SIG-M5 (cell line): ENCODE measurements around the gene SLC9A9.
"Not testable (repeated sequence)": the region's sequence is repeated elsewhere in the genome, so short reads cannot be mapped to it uniquely, and the experiment has no call there.

Experiments used
- DNase-seq: peaks from one replicate; lab custom pipeline; 2025; lab: John Stamatoyannopoulos, UW

Gene SLC9A9

DNA sequence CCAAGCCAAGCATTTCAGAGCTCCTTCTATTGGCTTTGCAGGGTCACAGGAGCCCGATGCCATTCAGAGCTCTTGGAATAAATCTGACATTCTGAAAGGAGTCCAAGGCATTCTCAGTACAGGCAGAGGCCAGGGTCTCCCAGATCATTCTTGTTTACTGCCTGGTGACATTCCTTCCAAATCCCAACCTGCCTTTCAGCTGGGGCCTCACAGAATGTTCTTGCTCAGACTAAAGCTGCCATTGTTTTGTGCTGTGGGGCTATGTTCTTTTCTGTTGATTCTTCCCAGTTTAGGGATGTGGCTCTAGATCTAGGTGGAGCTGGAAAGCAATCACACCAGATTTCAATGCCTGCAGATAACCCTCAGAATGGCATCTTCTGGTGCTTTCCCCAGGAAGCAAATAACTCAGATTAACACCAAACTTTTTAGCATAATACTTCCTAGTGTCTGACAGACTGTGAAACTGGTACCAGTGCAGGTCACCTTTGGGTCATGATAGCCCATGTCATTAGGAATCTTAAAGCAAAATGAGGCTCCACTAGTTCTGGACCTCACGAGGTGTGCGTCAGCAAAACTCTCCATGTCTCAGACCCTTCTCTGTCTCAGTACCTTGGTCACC is 561.8 kb downstream of the SLC9A9 start:
- no peak for DNase-seq

DNA sequence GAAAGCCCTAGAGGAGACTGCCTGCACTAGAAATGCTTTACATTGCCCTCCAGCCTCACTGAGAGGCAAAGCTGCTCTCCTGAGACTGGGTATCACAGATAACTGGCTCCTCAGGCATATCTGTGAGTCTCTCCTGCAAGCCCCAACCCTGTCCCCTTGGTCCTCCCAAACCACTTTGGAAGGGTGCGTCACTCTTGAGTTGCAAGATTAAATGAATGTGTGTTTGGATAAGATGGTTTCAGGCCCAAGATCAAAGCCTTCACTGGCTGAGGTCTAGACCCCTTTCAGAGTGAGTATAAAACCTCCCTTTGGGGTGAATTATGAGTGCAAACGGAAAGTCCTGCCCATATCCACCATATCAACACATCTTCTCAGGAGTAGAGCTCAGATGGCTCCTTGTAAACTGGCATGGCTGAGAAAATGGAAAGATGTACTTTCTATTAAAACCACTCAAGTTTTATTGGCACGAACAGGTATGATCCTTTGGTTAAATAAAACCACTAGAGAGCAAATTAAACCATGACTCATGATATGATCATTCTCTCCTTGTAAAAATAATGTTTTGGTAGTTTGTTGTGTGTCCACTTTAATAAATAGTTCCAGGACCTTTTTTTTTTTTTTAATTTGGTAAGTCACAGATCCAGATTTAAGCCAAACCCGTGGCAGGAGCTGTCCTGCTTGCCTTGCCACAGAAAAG is 564.7 kb downstream of the SLC9A9 start:
- no peak for DNase-seq

DNA sequence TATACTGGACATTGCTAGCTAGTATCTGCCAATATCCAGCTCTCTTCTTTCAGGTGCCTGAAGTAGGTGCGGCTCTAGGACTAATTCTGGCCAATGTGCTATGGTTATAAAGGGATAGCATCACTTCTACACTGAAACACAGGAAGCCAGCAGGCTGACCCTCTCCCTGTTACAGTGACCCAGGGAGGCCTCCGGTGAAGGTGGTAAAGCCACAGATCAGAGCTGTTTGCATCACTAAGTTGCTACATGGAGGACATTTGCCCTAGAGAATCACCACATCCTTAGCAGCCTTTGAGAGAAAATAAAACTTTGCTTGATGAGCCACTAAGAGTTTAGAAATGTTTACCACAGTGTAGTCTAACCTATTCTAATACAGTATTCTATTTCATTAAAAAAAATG is 567.3 kb downstream of the SLC9A9 start:
- no peak for DNase-seq

DNA sequence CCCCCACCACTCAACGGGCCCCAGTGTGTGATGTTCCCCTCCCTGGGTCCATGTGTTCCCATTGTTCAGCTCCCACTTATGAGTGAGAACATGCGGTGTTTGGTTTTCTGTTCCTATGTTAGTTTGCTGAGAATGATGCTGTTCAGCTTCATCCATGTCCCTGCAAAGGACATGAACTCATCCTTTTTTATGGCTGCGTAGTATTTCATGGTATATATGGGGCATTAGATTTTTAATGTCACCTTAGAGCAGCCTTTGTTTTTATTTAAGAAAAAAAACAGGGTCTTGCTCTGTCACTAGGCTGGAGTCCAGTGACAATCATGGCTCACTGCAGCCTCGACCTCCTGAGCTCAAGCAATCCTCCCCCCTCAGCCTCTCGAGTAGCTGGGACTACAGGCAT is 568.7 kb downstream of the SLC9A9 start:
- not testable (repeated sequence) for DNase-seq

DNA sequence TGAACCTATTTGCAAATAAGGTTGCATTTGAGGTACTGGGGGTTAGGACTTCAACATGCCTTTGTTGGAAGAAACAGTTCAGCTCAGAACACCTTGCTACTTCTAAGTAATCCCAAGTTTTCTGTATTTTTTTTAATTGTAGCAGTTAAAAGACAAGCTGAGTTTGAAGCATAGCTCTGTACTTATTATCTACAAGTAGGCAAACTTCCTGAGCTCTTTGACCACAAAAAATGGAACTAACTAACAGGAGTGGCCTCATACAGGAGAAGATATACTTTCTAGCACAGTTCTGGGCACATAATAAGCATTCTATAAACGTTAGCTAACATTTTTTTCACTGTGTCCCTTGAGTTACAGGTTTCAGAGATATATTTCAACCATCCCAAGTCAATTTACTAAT is 569.5 kb downstream of the SLC9A9 start:
- DNase-seq: no peak

DNA sequence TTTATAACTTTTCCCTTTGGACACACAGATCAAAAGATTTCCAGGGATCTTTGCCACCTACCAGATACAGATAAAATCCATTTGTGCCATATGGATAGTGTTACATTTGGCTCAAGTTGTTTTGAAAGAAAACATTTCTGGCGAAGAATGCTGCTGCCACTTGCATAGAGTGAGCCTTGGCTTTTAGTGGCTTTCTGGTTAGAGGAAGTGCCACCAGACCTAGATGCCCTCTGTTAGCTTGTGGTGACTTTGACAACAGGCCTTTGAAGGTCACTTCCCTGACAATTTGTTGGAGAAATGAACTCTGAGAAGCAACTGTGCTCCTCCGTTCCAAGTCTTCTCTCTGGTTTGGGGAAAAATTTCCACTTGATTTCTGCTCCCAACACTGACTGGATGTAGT is 570.7 kb downstream of the SLC9A9 start:
- no peak for DNase-seq

DNA sequence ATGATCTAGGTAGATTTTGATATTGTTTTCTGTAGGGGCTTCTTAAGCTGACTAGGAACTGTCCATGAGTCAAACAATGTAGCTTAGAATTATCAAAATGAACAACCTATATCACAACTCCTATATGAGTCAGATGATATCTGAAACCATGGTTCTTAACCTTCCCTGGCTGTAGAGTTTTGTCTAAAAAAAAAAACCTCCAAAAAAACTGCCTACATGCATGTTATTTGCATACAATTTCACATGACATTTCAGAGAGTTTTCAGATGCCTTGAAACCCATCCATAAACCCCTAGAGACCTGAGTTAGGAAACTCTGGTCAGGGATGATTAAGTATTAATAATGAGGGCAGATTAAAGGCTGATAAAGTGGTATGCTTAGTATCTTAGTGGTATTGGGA is 571.7 kb downstream of the SLC9A9 start:
- DNase-seq: no peak

DNA sequence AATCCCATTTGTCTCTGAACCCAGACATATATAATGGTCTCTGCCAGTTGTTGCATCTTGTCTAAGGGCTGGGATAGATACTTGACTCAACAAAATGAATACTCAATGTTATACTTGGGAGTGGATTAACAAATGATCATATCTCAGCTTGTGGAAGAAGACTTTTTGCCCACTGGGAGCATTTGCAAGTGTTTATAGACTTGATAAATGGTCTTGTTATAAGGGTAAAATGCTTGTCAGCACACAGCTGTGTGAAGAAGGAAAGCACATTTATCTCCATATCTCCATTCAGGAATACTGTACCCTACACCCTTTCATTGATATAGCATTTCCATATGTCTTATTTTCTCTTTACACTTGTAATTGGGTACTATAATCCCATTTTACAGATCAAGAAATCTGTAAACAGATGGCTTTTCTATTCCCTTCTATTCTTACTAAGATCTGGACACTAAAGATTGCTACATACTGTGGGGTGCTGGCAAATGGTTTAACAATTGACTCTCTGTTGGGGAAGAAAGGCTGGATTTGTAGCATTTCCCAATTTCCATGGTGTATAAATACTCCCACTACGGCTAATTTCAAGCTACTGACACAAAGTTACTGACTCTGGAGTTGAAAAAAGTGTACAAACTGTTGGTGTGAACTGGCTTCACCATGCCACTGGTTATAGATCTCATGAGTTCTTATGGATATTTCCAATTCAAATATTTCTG is 574.1 kb downstream of the SLC9A9 start:
- DNase-seq: no peak

DNA sequence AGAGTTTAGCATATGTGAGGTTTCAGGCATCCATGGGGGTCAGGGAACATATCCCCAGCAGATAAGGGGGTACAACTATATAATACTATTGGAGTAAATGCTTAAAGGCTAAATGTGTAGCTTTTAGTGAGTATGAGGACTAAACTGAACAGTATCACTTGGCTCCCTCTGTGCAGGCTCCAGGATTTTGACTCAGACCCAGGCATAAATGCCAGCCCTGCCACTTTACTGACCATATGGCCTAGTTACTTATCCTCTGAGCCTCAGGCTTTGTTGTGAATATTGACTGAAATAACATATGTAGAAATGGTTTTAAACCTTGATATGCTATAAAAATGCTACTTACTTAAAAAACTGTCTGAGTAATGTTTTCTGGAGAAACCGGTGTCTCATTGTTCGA is 577.1 kb downstream of the SLC9A9 start:
- DNase-seq: no peak

DNA sequence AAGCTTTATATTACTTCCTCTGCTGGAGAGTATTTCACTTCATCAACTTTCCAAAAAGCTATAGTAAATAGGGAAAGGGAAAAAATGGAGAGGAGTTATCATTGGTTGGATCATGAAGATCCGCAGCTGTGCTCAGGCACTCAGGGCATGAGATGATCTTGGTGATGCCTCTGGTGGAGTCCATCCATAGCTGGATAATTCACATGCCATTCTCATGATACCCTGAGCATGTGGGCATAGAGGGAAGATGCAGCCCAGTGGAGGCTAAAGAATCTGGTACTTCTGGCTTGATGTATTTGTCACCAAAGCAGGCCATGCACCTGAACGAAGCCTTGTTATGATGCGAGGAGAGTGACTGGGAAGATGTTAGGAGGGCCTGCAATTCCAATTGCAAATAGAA is 578.5 kb downstream of the SLC9A9 start:
- no peak for DNase-seq

DNA sequence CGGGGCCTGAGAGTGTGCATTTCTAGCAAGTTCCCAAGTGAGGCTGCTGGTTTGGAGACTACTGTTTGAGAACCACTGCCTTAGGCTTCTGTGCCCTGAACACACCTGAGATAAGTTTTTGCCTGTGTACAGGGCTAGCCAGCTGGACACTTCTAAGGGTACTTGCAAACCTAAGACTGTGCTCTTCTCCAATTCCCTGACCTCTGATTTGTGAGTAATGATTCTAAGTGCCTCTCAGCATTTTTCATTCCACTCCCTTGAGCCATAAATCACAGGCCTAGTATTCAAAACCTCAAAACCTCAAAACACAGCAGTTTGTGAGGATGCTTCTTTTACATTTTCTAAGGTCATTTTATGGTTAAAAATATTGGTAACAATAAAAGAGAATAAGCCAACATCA is 580.3 kb downstream of the SLC9A9 start:
- no peak for DNase-seq

DNA sequence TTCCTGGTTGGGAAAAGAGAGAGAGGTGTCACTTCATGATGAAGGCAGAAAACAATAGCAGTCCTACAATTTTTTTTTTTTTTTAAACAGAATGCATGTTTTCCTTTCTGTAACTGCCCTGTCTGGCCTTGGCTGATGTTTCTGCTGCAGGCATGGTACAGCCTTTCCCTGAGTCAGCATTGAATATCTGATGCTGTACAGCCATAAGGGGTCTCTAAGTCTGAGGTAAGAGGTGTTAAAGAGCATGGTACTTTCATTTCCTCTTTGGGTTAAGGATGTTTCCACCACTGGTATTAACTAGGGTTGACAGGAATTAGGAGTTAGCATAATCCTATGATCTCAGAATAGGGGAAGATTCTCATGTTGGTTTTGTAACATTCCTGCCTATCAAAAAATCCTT is 581.3 kb downstream of the SLC9A9 start:
- DNase-seq: peak; percentile 6

DNA sequence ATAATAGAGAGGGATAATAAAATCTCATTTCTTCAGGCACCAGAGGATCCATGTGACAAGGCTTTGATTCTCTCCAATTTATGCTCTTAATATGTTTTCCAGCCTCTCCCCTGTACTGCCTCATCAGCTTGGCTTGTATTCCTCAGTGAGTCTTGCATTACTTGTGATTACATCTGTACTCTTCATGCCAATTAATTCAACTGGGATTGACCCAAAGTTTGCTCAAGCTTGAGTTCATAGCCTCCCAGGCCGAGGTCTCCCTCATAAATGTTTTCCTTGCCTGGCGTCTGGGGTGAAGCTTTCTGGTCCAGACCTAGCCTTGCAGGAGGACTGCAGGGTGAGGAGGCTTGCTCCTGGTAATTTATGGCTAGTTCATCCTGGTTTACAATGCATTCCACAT is 581.8 kb downstream of the SLC9A9 start:
- no peak for DNase-seq

DNA sequence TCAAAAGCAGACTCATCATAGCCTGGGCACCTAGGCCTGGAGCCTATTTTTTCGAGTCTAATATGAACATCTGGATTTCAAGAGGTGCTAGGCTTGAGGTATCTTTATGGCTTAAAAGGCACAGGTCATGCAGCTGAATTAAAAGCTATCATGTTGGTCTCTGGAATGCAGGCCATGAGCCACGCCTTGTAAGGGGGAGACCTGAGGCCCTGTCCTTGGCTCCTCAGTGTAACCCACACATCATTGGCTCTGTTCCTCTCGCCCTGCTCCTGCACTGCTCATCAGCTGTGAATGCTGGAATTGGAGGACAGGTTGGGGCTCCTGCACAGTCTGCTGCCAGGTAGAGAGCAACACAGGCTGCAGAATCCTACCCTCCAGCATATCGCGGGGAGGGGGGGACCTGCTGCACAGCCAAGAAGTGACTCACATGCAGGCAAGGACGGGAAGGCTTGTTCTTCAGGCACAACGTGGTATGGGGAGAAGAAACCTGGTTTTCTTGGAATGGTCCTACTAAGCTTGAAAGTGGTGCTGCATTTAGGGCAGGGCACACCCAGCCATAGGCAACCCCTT is 582.7 kb downstream of the SLC9A9 start:
- no peak for DNase-seq

DNA sequence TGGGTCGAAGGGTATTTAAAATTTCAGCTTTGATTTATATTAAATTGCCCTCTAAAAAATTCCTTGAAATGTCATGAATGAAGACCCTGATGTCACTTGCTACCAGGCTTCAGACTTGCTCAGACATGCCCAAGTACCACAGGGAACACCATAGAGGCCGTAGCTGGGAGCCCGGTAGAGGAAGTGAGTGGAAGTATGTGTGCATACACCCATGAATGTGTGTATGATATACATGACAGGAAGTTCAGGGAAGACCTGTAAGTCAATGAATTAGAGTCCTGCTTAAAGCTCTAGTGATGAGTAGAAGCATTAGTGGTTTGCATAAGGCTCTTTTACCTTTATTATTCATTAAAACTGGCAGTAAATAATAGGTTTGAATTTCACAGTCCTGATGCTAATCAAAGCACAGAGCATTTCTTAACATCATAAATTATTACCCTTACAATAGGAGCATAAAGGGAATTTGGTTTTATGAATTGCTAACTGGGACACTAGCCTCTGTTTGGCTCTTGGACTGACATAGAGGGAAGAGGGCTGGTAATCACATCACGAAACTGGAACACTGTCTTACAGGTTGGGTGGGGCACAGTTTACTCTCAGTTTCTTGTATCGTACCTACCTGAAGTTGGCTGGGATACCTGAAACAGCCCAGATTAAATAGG is 584.3 kb downstream of the SLC9A9 start:
- no peak for DNase-seq

DNA sequence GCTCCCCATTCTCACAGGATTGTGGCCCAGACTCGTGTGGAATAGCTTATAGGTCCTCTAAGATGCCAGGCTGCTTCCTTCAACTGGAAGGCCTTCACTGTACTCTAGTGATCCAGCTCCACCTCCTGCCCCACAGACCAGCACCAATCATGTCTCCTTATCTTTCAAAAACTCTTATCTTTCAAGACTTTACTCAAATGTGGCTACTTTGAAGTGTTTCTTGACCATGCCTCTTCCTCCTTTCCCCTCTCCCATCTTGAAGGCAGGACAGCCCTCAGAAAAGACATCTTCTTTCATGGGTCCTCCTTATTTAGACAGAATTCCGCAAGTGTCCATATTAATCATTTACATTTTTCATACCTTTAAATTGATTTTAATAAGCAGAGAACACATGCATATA is 586.4 kb downstream of the SLC9A9 start:
- DNase-seq: no peak

DNA sequence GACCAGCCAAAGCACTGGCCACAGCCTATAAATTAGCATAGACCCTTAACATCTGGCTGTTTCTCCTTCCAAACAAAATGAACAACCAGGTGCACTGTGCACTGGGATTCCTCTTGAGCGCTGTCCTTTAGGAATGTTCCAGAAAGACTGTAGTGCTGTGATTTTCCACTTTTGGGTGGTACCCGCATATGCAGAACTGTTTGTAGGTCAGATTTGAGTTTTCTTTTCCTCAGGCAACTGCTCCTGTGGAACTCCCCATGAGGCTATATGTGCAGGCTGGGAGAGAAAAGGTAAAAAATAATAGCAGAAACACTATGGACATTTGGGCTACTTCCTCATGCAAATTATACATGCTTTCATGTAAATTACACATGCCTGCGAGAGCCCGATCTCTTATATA is 589.6 kb downstream of the SLC9A9 start:
- DNase-seq: no peak

DNA sequence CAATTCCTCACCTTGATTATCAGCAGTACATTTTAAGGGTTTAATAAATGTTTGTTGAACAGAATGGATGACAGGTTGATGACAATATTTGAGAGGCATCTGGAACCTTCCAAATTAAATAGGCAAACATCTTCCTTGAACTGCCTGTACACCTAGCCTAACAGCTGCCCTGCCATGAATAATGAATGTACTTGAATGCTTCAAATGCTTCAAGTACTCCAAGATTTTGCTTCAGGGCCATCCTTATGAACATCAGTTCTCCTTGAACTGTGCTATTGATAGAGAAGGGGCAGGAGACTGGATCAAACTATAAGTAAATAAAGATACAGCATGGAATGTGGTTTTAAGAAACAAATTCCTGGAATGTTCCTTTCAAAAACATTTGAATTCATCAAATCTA is 591.9 kb downstream of the SLC9A9 start:
- DNase-seq: no peak

DNA sequence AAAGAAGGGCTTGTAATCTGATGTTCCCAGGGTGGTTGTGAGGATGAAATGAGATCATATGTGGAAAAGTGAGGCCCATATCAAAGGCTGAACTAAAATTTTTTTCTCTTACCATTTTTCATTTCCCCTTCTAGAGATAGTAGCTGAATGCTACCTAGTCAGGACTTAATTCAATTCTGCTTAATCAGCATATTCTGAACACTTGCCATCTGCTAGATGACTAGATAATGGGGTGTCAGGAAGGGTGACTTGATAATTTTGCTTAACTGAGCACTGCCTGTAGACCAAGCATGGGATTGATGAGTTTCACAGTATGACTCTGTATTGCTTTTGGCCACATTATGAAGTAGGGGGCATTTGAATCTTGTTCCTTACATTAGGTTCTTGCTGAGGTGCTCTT is 592.5 kb downstream of the SLC9A9 start:
- DNase-seq: no peak

DNA sequence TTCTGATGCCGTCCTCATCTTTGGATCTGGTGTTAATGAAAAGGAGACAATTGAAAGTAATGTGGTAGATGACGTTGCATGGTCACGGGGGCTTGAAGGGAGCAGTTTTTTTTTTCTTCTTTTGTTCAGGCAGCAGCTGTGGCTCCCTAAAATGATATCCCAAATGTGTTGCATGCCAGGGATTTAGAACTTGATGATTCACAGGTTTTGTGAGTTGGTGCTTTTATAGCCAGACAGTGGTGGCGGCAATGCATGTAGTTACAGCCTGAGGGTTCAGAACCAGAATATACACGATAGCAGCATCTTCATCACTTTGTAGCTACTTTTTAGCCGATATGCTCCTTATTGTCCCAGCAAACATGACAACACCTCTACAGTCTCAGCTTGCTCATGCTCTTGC is 595.3 kb downstream of the SLC9A9 start:
- no peak for DNase-seq

DNA sequence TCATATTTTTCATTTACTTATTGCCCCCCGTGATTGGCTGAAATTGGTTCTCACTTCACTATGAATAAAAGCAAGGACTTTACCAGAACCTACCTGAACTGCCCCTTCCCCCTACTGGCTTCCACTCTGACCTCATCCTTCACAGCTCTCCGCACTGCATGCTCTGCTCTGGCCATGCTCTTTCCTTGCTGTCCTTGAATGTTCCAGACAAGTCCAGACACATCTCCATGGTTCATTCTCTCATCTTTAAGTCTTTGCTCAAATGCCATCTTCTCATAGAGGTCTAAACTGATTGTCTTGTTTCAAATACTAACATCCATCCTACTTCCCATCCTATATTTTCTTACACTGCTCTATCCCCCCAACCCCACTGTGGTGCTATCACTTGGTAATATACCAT is 599.3 kb downstream of the SLC9A9 start:
- no peak for DNase-seq

DNA sequence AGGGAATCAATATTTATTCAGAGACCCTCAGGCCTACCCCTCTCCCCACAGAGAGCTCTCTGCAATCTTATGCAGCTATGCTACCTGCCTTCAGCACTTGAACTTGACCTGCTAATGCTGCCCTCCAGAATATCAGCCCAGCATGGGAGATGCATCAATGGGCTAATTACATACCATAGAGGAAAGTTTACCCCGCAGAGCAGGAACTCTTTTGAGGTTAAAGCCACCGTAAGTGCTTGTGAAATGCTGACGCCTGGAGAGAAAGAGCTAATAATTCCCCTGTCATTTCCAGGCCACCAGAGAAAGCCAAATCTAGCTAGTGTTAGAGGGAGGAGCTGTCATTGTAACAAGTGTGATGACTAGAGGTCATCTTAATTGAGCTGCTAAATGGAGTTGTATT is 601.2 kb downstream of the SLC9A9 start:
- no peak for DNase-seq

DNA sequence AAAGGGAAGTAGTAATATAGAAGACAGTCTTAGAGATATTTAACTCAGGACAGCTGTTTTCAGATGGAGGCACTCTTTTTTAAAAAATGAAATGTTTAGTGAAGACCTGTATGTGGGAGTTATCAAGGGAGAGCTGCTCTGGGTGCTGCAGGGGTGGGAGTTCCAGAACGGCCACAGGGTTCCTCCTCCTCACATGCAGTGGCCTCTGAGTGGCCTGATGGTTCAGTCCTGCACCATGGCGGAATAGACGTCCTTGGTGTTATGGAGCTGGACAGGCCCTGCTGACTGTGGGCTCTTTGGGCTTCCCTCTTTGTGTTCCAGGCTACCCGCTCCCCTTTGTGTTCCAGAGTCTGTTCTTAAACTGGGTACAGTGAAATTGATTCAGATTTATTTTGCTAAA is 602.6 kb downstream of the SLC9A9 start:
- DNase-seq: no peak
